Measurements from ENCODE around the gene UGCG.

DNA sequence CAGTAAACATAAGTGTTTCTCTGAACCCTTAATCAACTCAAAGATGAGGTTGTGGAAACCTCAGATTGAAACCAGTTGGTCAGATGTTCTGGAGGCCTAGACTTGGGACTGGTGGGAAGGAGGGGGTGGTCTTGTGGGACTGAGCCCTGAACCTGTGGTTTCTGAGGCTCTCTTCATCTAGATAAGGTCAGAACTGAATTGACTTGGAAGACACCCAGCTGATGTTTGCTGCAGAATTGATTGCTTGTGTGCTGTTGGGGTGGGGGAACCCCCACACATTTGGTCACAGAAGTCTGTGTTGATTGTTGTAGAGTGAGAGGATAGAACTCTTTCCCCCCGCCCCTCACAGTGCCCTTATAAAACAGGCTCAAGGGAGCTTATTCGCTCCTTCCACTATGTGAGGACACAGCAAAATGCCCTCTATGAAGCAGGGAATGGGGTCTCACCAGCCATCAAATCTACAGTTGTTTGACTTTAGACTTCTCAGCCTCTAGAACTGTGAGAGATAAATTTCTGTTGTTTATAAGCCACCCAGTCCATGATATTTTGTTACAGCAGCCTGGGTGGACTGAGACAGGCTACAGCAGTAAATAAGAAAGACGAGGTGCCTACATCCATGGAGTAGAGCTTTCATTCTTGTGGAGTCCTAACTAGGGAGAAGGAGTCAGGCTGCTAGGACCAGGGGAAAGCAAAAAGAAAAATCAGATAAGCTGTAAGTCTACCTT, 25.7 kb upstream of the UGCG start:
- no peak for TF ChIP-seq BHLHE40 (IDR thresholded peaks at IDR 0.05; ENCODE audit: low read depth, low read length)
- TF ChIP-seq, protein P1, sequence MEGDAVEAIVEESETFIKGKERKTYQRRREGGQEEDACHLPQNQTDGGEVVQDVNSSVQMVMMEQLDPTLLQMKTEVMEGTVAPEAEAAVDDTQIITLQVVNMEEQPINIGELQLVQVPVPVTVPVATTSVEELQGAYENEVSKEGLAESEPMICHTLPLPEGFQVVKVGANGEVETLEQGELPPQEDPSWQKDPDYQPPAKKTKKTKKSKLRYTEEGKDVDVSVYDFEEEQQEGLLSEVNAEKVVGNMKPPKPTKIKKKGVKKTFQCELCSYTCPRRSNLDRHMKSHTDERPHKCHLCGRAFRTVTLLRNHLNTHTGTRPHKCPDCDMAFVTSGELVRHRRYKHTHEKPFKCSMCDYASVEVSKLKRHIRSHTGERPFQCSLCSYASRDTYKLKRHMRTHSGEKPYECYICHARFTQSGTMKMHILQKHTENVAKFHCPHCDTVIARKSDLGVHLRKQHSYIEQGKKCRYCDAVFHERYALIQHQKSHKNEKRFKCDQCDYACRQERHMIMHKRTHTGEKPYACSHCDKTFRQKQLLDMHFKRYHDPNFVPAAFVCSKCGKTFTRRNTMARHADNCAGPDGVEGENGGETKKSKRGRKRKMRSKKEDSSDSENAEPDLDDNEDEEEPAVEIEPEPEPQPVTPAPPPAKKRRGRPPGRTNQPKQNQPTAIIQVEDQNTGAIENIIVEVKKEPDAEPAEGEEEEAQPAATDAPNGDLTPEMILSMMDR (IDR thresholded peaks at IDR 0.05) = no peak
- no peak for TF ChIP-seq KDM1A (IDR thresholded peaks at IDR 0.05; ENCODE audit: low read depth)
- no peak for TF ChIP-seq ZFP36 (IDR thresholded peaks at IDR 0.05; ENCODE audit: borderline replicate concordance, partially characterized antibody)
- TF ChIP-seq CHD4 (IDR thresholded peaks at IDR 0.05; ENCODE audit: borderline replicate concordance) = no peak
- TF ChIP-seq EP300 (IDR thresholded peaks at IDR 0.05) = no peak
- TF ChIP-seq, protein P2, sequence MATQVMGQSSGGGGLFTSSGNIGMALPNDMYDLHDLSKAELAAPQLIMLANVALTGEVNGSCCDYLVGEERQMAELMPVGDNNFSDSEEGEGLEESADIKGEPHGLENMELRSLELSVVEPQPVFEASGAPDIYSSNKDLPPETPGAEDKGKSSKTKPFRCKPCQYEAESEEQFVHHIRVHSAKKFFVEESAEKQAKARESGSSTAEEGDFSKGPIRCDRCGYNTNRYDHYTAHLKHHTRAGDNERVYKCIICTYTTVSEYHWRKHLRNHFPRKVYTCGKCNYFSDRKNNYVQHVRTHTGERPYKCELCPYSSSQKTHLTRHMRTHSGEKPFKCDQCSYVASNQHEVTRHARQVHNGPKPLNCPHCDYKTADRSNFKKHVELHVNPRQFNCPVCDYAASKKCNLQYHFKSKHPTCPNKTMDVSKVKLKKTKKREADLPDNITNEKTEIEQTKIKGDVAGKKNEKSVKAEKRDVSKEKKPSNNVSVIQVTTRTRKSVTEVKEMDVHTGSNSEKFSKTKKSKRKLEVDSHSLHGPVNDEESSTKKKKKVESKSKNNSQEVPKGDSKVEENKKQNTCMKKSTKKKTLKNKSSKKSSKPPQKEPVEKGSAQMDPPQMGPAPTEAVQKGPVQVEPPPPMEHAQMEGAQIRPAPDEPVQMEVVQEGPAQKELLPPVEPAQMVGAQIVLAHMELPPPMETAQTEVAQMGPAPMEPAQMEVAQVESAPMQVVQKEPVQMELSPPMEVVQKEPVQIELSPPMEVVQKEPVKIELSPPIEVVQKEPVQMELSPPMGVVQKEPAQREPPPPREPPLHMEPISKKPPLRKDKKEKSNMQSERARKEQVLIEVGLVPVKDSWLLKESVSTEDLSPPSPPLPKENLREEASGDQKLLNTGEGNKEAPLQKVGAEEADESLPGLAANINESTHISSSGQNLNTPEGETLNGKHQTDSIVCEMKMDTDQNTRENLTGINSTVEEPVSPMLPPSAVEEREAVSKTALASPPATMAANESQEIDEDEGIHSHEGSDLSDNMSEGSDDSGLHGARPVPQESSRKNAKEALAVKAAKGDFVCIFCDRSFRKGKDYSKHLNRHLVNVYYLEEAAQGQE (IDR thresholded peaks at IDR 0.05) = no peak
